IMR-90 (cell line): ENCODE data around the gene DYRK1A. TPM values are rescaled to one million over a fixed set of nuclear protein-coding genes. Genes with fewer than 3 reads are reported as not detected.

Source experiments
- ATAC-seq: fragments of 200-7000 bp; cut with Tn5 transposase; 2 replicates; pipeline ENCODE4 v1.9.1; 2020; ENCODE audit warnings: low read depth, mild to moderate bottlenecking, moderate library complexity
- BruUV-seq: library from RNA; stranded (reverse); fragments of 400-500 nt; replicated peaks from 2 replicates; lab custom pipeline; 2021; lab: Mats Ljungman, UMichigan
- CTCF ChIA-PET: fragments of 300-600 bp; formaldehyde crosslinking; extraction: SDS; loops from one replicate; lab custom pipeline; 2021; ENCODE audit warnings: antibody characterized with exemption; lab: Yijun Ruan, JAX
- POLR2A ChIA-PET: fragments of 300-600 bp; sonication (Branson Sonifier 250); formaldehyde crosslinking; loops from one replicate; lab custom pipeline; 2022; ENCODE audit warnings: antibody characterized with exemption; ENCODE audit not compliant: unreplicated experiment; lab: Charles Lee
- DNase-seq: peaks from one replicate; pipeline ENCODE4 v3.0.0; 2013
- H2AFZ ChIP-seq: replicated peaks from 2 replicates; pipeline ENCODE3; 2013; ENCODE audit warnings: low read length, mild to moderate bottlenecking; ENCODE audit not compliant: poor library complexity
- H2AK5ac ChIP-seq: 2 replicates; pipeline ENCODE4 v1.6.1; 2013; ENCODE audit warnings: low read depth, low read length, inconsistent platforms
- H2AK9ac ChIP-seq: replicated peaks from 2 replicates; pipeline ENCODE3; 2013; ENCODE audit warnings: mild to moderate bottlenecking, low read depth, low read length, moderate library complexity; ENCODE audit not compliant: poor library complexity
- H2BK120ac ChIP-seq: 2 replicates; pipeline ENCODE4 v1.6.1; 2013; ENCODE audit warnings: low read depth, low read length, inconsistent platforms
- H2BK15ac ChIP-seq: 3 replicates; pipeline ENCODE4 v1.6.1; 2013; ENCODE audit warnings: low read depth, low read length, inconsistent platforms
- H2BK20ac ChIP-seq: 2 replicates; pipeline ENCODE4 v1.6.1; 2013; ENCODE audit warnings: low read depth, mild to moderate bottlenecking, inconsistent platforms, low read length, moderate library complexity
- H2BK5ac ChIP-seq: 2 replicates; pipeline ENCODE4 v1.6.1; 2013; ENCODE audit warnings: mild to moderate bottlenecking, low read depth, low read length, inconsistent platforms; ENCODE audit not compliant: poor library complexity, severe bottlenecking
- H3K14ac ChIP-seq: replicated peaks from 2 replicates; pipeline ENCODE4 v1.6.1; 2013; ENCODE audit warnings: low read depth, low read length, inconsistent platforms
- H3K18ac ChIP-seq: 2 replicates; pipeline ENCODE4 v1.6.1; 2013; ENCODE audit warnings: low read depth, low read length, control low read depth
- H3K23ac ChIP-seq: 2 replicates; pipeline ENCODE4 v1.6.1; 2013; ENCODE audit warnings: low read depth, low read length, inconsistent platforms
- H3K27ac ChIP-seq: 2 replicates; pipeline ENCODE4 v1.5.1; 2013; ENCODE audit warnings: mild to moderate bottlenecking, control low read depth, low read length; ENCODE audit not compliant: insufficient read depth
- H3K27me3 ChIP-seq: 2 replicates; pipeline ENCODE4 v1.6.1; 2013; ENCODE audit warnings: low read length; ENCODE audit not compliant: control insufficient read depth, insufficient read depth
- H3K36me3 ChIP-seq: 2 replicates; pipeline ENCODE4 v1.6.1; 2013; ENCODE audit warnings: low read length, mixed read lengths; ENCODE audit not compliant: control insufficient read depth, insufficient read depth
- H3K4ac ChIP-seq: 2 replicates; pipeline ENCODE4 v1.6.1; 2013; ENCODE audit warnings: low read depth, low read length, inconsistent platforms
- H3K4me1 ChIP-seq: 2 replicates; pipeline ENCODE4 v1.6.1; 2013; ENCODE audit warnings: low read length, mixed read lengths; ENCODE audit not compliant: control insufficient read depth, insufficient read depth
- H3K4me2 ChIP-seq: 2 replicates; pipeline ENCODE4 v1.6.1; 2013; ENCODE audit warnings: low read depth, mild to moderate bottlenecking, control low read depth, low read length, moderate library complexity
- H3K4me3 ChIP-seq: 2 replicates; pipeline ENCODE4 v1.5.1; 2013; ENCODE audit warnings: low read depth, mild to moderate bottlenecking, control low read depth, low read length, moderate library complexity; ENCODE audit not compliant: insufficient read depth
- H3K56ac ChIP-seq: 2 replicates; pipeline ENCODE4 v1.6.1; 2013; ENCODE audit warnings: low read length, inconsistent platforms; ENCODE audit not compliant: insufficient read depth; ENCODE audit errors: extremely low read depth
- H3K79me1 ChIP-seq, 2 experiments: 2 replicates each; pipeline ENCODE4 v1.6.1; 2013; ENCODE audit warnings: low read length in 2 of 2, inconsistent platforms in 1 of 2, low read depth in 1 of 2
- H3K9ac ChIP-seq: 2 replicates; pipeline ENCODE4 v1.6.1; 2013; ENCODE audit warnings: low read depth, low read length, control low read depth
- H3K9me1 ChIP-seq: 2 replicates; pipeline ENCODE4 v1.6.1; 2013; ENCODE audit warnings: low read length, inconsistent platforms; ENCODE audit not compliant: insufficient read depth
- H3K9me3 ChIP-seq: 2 replicates; pipeline ENCODE4 v1.6.1; 2013; ENCODE audit warnings: low read length; ENCODE audit not compliant: control insufficient read depth, insufficient read depth
- H4K20me1 ChIP-seq: 2 replicates; pipeline ENCODE4 v1.6.1; 2013; ENCODE audit warnings: low read length, inconsistent platforms; ENCODE audit not compliant: insufficient read depth
- H4K5ac ChIP-seq: 2 replicates; pipeline ENCODE4 v1.6.1; 2013; ENCODE audit warnings: mild to moderate bottlenecking, low read depth, low read length, control low read depth
- H4K8ac ChIP-seq, 2 experiments: 2 replicates each; pipeline ENCODE4 v1.6.1; 2013; ENCODE audit warnings: low read depth in 2 of 2, low read length in 2 of 2, control low read depth in 1 of 2, inconsistent platforms in 1 of 2
- H4K91ac ChIP-seq: 2 replicates; pipeline ENCODE4 v1.6.1; 2013; ENCODE audit warnings: low read depth, low read length, inconsistent platforms; ENCODE audit not compliant: insufficient read depth
- BHLHE40 ChIP-seq: fragments of 150-350 bp; IDR thresholded peaks from 2 replicates; pipeline ENCODE4 v1.6.1; 2016; ENCODE audit warnings: mild to moderate bottlenecking, low read depth, low read length
- CHD1 ChIP-seq: IDR thresholded peaks from 2 replicates; pipeline ENCODE4 v1.6.1; 2012; ENCODE audit warnings: low read depth, low read length, improper control_type of control experiment
- CTCF ChIP-seq: conservative IDR thresholded peaks from 2 replicates; pipeline ENCODE4 v1.5.1; 2012; ENCODE audit warnings: mild to moderate bottlenecking, low read depth, low read length, improper control_type of control experiment
- ELK1 ChIP-seq: fragments of 150-350 bp; IDR thresholded peaks from 2 replicates; pipeline ENCODE4 v1.6.1; 2016; ENCODE audit warnings: low read depth, mild to moderate bottlenecking, low read length, moderate library complexity, borderline replicate concordance
- FOS ChIP-seq: fragments of 150-350 bp; IDR thresholded peaks from 2 replicates; pipeline ENCODE4 v1.6.1; 2016; ENCODE audit warnings: low read depth, low read length
- MAFK ChIP-seq: IDR thresholded peaks from 2 replicates; pipeline ENCODE4 v1.6.1; 2012; ENCODE audit warnings: low read depth, low read length, improper control_type of control experiment
- MAZ ChIP-seq: IDR thresholded peaks from 2 replicates; pipeline ENCODE4 v1.6.1; 2012; ENCODE audit warnings: low read depth, mild to moderate bottlenecking, low read length, improper control_type of control experiment, moderate library complexity, borderline replicate concordance
- NFE2L2 ChIP-seq: fragments of 150-350 bp; IDR thresholded peaks from 2 replicates; pipeline ENCODE4 v1.6.1; 2016; ENCODE audit warnings: low read depth, mild to moderate bottlenecking, low read length
- RAD21 ChIP-seq: IDR thresholded peaks from 2 replicates; pipeline ENCODE4 v1.6.1; 2012; ENCODE audit warnings: low read length, improper control_type of control experiment
- SMC3 ChIP-seq: fragments of 150-350 bp; IDR thresholded peaks from 2 replicates; pipeline ENCODE4 v1.6.1; 2016; ENCODE audit warnings: low read depth, mild to moderate bottlenecking, antibody characterized with exemption, low read length, moderate library complexity
- USF2 ChIP-seq: fragments of 150-350 bp; IDR thresholded peaks from 2 replicates; pipeline ENCODE4 v1.6.1; 2017; ENCODE audit warnings: mild to moderate bottlenecking, antibody characterized with exemption, low read length, low read depth
- WGBS, 2 experiments: methylation state at CpG; one replicate each; pipeline versions ENCODE4 v1.1.5 to v1.1.7; 2013; ENCODE audit warnings: missing lambda C conversion rate in 2 of 2; ENCODE audit not compliant: insufficient read length in 1 of 2; ENCODE audit errors: extremely low coverage in 2 of 2; 5-methylcytosine and 5-hydroxymethylcytosine counted together
- dilution Hi-C: fragments of 300-500 bp; cut with HindIII; formaldehyde crosslinking; loops from one replicate; pipeline ENCODE4 v1.14.3; 2018; ENCODE audit warnings: low sequenced_read_pairs; ENCODE audit not compliant: unreplicated experiment
- in situ Hi-C: fragments of 300-500 bp; cut with MboI; formaldehyde crosslinking; loops from 3 replicates; pipeline ENCODE4 v1.14.3; 2019; ENCODE audit warnings: low sequenced_read_pairs, inconsistent platforms, mixed read lengths
- intact Hi-C: fragments of 100-400 bp; cut with micrococcal nuclease; formaldehyde crosslinking; loops from 2 replicates; pipeline ENCODE4 v1.10.0; 2022
- polyA plus RNA-seq, 3 experiments: library from polyadenylated mRNA; depleted of rRNA; stranded (reverse); fragments of >200 nt; gene quantifications; 2 replicates each; pipeline ENCODE4 v1.2.3, GENCODE V29; 2012; ENCODE audit warnings: low replicate concordance in 1 of 3
- total RNA-seq: library from RNA; depleted of rRNA; stranded (reverse); fragments of >200 nt; gene quantifications from 2 replicates; pipeline ENCODE4 v1.2.3, GENCODE V29; 2012

The DYRK1A gene
- total and polyA plus RNA-seq, 2 of the 4 experiments (the other 2 are of a cell fraction), result 18.6 to 50.5 TPM

GRCh38 chr21:37414292-37415253, 48.0 kb downstream of the DYRK1A start (continued):
- TF ChIP-seq NFE2L2, result no peak

GRCh38 chr21:37415939-37416338, 49.4 kb downstream of the DYRK1A start:
- no peak overlapping the region for H3K27ac ChIP-seq
- H4K91ac ChIP-seq, result no peak overlapping the region
- POLR2A ChIA-PET, result no interaction called here
- in situ Hi-C loops (no loop called here), dilution Hi-C loops (no loop called here), intact Hi-C loops (loop anchor here (5.0 kb wide), 1 partner anchor 36 kb away; no protein-coding TSS in a partner anchor)
- peaks cover 17% of the 10 kb centered on the region for H3K4me1 ChIP-seq
- H2BK15ac ChIP-seq, result no peak overlapping the region
- H2BK5ac ChIP-seq, result peak overlapping the region; percentile 63
- no peak overlapping the region for H2AK9ac ChIP-seq
- H2BK20ac ChIP-seq, result no peak overlapping the region
- H3K4me2 ChIP-seq, result no peak overlapping the region; the same call in 1 of the 2 replicates
- peaks cover 64% of the 10 kb centered on the region for H4K20me1 ChIP-seq
- WGBS, 2 experiments, result no CpG with 5 or more reads among the region's 2 CpGs
- H4K8ac ChIP-seq, result no peak overlapping the region
- H2AK5ac ChIP-seq, result no peak overlapping the region; the same call in 1 of the 2 replicates
- H3K4me3 ChIP-seq, result no peak overlapping the region
- no peak overlapping the region; the same call in 1 of the 2 replicates for H3K18ac ChIP-seq
- peak overlapping the region; percentile 67; the same call in 1 of the 2 replicates for H4K5ac ChIP-seq
- H3K27me3 ChIP-seq, result no peaks in the 10 kb centered on the region
- H3K9me3 ChIP-seq, result no peaks in the 10 kb centered on the region
- peaks cover 10% of the 10 kb centered on the region for H3K9me1 ChIP-seq
- peak overlapping the region; percentile 68; the same call in 1 of the 2 replicates for H3K23ac ChIP-seq
- ATAC-seq (no peak), DNase-seq (no peak)
- no peak overlapping the region for H3K9ac ChIP-seq
- H3K79me1 ChIP-seq, result peaks cover 21 to 69% of the 10 kb centered on the region in 2 experiments
- H2AFZ ChIP-seq, result no peak overlapping the region
- CTCF ChIA-PET, result no interaction called here
- H3K36me3 ChIP-seq, result no peaks in the 10 kb centered on the region
- no peak overlapping the region for H2BK120ac ChIP-seq
- peak overlapping the region; percentile 77; the same call in 1 of the 2 replicates for H3K14ac ChIP-seq
- H3K56ac ChIP-seq, result no peak overlapping the region
- no peak overlapping the region for H3K4ac ChIP-seq
- no TSS peak for BruUV-seq
- TF ChIP-seq BHLHE40, result no peak
- TF ChIP-seq MAFK, result no peak
- no peak for TF ChIP-seq CTCF
- TF ChIP-seq ELK1, result no peak
- no peak for TF ChIP-seq USF2
- no peak for TF ChIP-seq MAZ
- TF ChIP-seq SMC3, result no peak
- TF ChIP-seq FOS, result no peak
- TF ChIP-seq RAD21, result no peak
- TF ChIP-seq CHD1, result no peak
